ENCODE data around the gene ATP8B4.

The ATP8B4 gene

GRCh38 chr15:49815950-49816349 lies 303.1 kb downstream of the ATP8B4 start:
- ChIA-PET CTCF (no interaction called here), POLR2A (no interaction called here)
- TF ChIP-seq HDGF (IDR thresholded peaks at IDR 0.05; ENCODE audit: borderline replicate concordance) (no peak), PKNOX1 (IDR thresholded peaks at IDR 0.05) (no peak), FOXK2 (IDR thresholded peaks at IDR 0.05) (no peak), SUZ12 (IDR thresholded peaks at IDR 0.05) (no peak), SP1 (IDR thresholded peaks at IDR 0.05) (no peak), LEF1 (IDR thresholded peaks at IDR 0.05; ENCODE audit: borderline replicate concordance) (no peak), ELF4 (IDR thresholded peaks at IDR 0.05) (no peak), TARDBP (IDR thresholded peaks at IDR 0.05) (no peak), L3MBTL2 (conservative IDR thresholded peaks at IDR 0.05) (no peak), CTBP1 (IDR thresholded peaks at IDR 0.05; ENCODE audit: borderline replicate concordance) (no peak), BHLHE40 (IDR thresholded peaks at IDR 0.05; ENCODE audit: borderline replicate concordance) (no peak), ARNT (IDR thresholded peaks at IDR 0.05) (no peak), ZNF384 (IDR thresholded peaks at IDR 0.05) (no peak), FOXM1 (IDR thresholded peaks at IDR 0.05; ENCODE audit: borderline replicate concordance) (no peak), NFRKB (IDR thresholded peaks at IDR 0.05) (no peak), FOXA1 (IDR thresholded peaks at IDR 0.05) (no peak)
- no peak for DNase-seq (ENCODE audit: extremely low spot score)

GRCh38 chr15:49815526-49815925 lies 303.5 kb downstream of the ATP8B4 start:
- POLR2A ChIA-PET, result no interaction called here
- CTCF ChIA-PET, result no interaction called here
- DNase-seq (ENCODE audit: extremely low spot score), result no peak
- TF ChIP-seq LEF1 (IDR thresholded peaks at IDR 0.05; ENCODE audit: borderline replicate concordance) (no peak), FOXM1 (IDR thresholded peaks at IDR 0.05; ENCODE audit: borderline replicate concordance) (no peak), SUZ12 (IDR thresholded peaks at IDR 0.05) (no peak), BHLHE40 (IDR thresholded peaks at IDR 0.05; ENCODE audit: borderline replicate concordance) (no peak), FOXK2 (IDR thresholded peaks at IDR 0.05) (no peak), ELF4 (IDR thresholded peaks at IDR 0.05) (no peak), ZNF384 (IDR thresholded peaks at IDR 0.05) (no peak), PKNOX1 (IDR thresholded peaks at IDR 0.05) (no peak), TARDBP (IDR thresholded peaks at IDR 0.05) (no peak), HDGF (IDR thresholded peaks at IDR 0.05; ENCODE audit: borderline replicate concordance) (no peak), ARNT (IDR thresholded peaks at IDR 0.05) (no peak), L3MBTL2 (conservative IDR thresholded peaks at IDR 0.05) (no peak), FOXA1 (IDR thresholded peaks at IDR 0.05) (no peak), NFRKB (IDR thresholded peaks at IDR 0.05) (no peak), CTBP1 (IDR thresholded peaks at IDR 0.05; ENCODE audit: borderline replicate concordance) (no peak)

- POLR2A ChIA-PET, result no interaction called here
- CTCF ChIA-PET, result no interaction called here
- no peak for TF ChIP-seq BHLHE40 (IDR thresholded peaks at IDR 0.05; ENCODE audit: borderline replicate concordance)
- no peak for TF ChIP-seq FOXK2 (IDR thresholded peaks at IDR 0.05)
- TF ChIP-seq L3MBTL2 (conservative IDR thresholded peaks at IDR 0.05), result no peak
- TF ChIP-seq SP1 (IDR thresholded peaks at IDR 0.05), result no peak
- no peak for TF ChIP-seq SUZ12 (IDR thresholded peaks at IDR 0.05)
- no peak for TF ChIP-seq ZNF384 (IDR thresholded peaks at IDR 0.05)
- no peak for TF ChIP-seq LEF1 (IDR thresholded peaks at IDR 0.05; ENCODE audit: borderline replicate concordance)
- no peak for TF ChIP-seq FOXM1 (IDR thresholded peaks at IDR 0.05; ENCODE audit: borderline replicate concordance)
- TF ChIP-seq FOXA1 (IDR thresholded peaks at IDR 0.05), result no peak
- TF ChIP-seq NFRKB (IDR thresholded peaks at IDR 0.05), result no peak
- no peak for TF ChIP-seq PKNOX1 (IDR thresholded peaks at IDR 0.05)
- DNase-seq (ENCODE audit: extremely low spot score), result no peak
Measured at GRCh38 chr15:49814709-49815108, 304.3 kb downstream of the ATP8B4 start.

GRCh38 chr15:49813625-49814024 lies 305.4 kb downstream of the ATP8B4 start:
- TF ChIP-seq PKNOX1 (IDR thresholded peaks at IDR 0.05) (no peak), FOXM1 (IDR thresholded peaks at IDR 0.05; ENCODE audit: borderline replicate concordance) (no peak), ELF4 (IDR thresholded peaks at IDR 0.05) (no peak), LEF1 (IDR thresholded peaks at IDR 0.05; ENCODE audit: borderline replicate concordance) (no peak), NFRKB (IDR thresholded peaks at IDR 0.05) (no peak), FOXK2 (IDR thresholded peaks at IDR 0.05) (no peak), CTBP1 (IDR thresholded peaks at IDR 0.05; ENCODE audit: borderline replicate concordance) (no peak), SP1 (IDR thresholded peaks at IDR 0.05) (no peak), SUZ12 (IDR thresholded peaks at IDR 0.05) (no peak), ZNF384 (IDR thresholded peaks at IDR 0.05) (no peak), BHLHE40 (IDR thresholded peaks at IDR 0.05; ENCODE audit: borderline replicate concordance) (no peak), HDGF (IDR thresholded peaks at IDR 0.05; ENCODE audit: borderline replicate concordance) (no peak), ARNT (IDR thresholded peaks at IDR 0.05) (no peak), L3MBTL2 (conservative IDR thresholded peaks at IDR 0.05) (no peak), TARDBP (IDR thresholded peaks at IDR 0.05) (no peak), FOXA1 (IDR thresholded peaks at IDR 0.05) (no peak)
- ChIA-PET CTCF (no interaction called here), POLR2A (no interaction called here)
- DNase-seq (ENCODE audit: extremely low spot score), result no peak

GRCh38 chr15:49810720-49811119 lies 308.3 kb downstream of the ATP8B4 start:
- ChIA-PET CTCF (no interaction called here), POLR2A (no interaction called here)
- no peak for TF ChIP-seq ARNT (IDR thresholded peaks at IDR 0.05)
- TF ChIP-seq PKNOX1 (IDR thresholded peaks at IDR 0.05), result no peak
- DNase-seq (ENCODE audit: extremely low spot score), result no peak

All from HEK293T (cell line).